Measurements from ENCODE around the gene ZCCHC14.

- TF ChIP-seq CTCF (IDR thresholded peaks at IDR 0.05; ENCODE audit: insufficient read depth, low read length) (no peak), POLR2AphosphoS5 (IDR thresholded peaks at IDR 0.05; ENCODE audit: low read depth) (no peak), GABPA (IDR thresholded peaks at IDR 0.05; ENCODE audit: low read depth) (no peak), REST (IDR thresholded peaks at IDR 0.05; ENCODE audit: insufficient replicate concordance, low read depth) (no peak)
Measured at GRCh38 chr16:87410968-87411367, 81.9 kb downstream of the ZCCHC14 start.
